ENCODE measurements around the gene SPDYE3.
"Not testable (repeated sequence)": the region's sequence is repeated elsewhere in the genome, so short reads cannot be mapped to it uniquely, and the experiment has no call there.

The SPDYE3 gene

GRCh38 chr7:100288258-100288657 lies 19.2 kb upstream of the SPDYE3 start:
- not testable (repeated sequence) for DNase-seq

GRCh38 chr7:100292162-100292561 lies 15.3 kb upstream of the SPDYE3 start:
- not testable (repeated sequence) for DNase-seq

GRCh38 chr7:100295269-100295668 lies 12.2 kb upstream of the SPDYE3 start:
- DNase-seq, result not testable (repeated sequence)

GRCh38 chr7:100297852-100298631 lies 9.5 kb upstream of the SPDYE3 start:
- DNase-seq, result not testable (repeated sequence)

GRCh38 chr7:100298632-100298895 lies 8.9 kb upstream of the SPDYE3 start:
- not testable (repeated sequence) for DNase-seq

- not testable (repeated sequence) for DNase-seq
These were observed 3.0 kb upstream of the SPDYE3 start for GRCh38 chr7:100304526-100304925.

- DNase-seq, result not testable (repeated sequence)
These were observed 10.8 kb downstream of the SPDYE3 start for GRCh38 chr7:100318329-100318728.

- not testable (repeated sequence) for DNase-seq
These were observed 14.1 kb downstream of the SPDYE3 start for GRCh38 chr7:100321648-100322047.

GRCh38 chr7:100324194-100324593 lies 16.7 kb downstream of the SPDYE3 start:
- not testable (repeated sequence) for DNase-seq

- not testable (repeated sequence) for DNase-seq
These were observed 18.2 kb downstream of the SPDYE3 start for GRCh38 chr7:100325671-100326070.

- not testable (repeated sequence) for DNase-seq
These were observed 19.4 kb downstream of the SPDYE3 start for GRCh38 chr7:100326914-100327313.

- peak; percentile 97 for DNase-seq
These were observed 28.3 kb downstream of the SPDYE3 start for GRCh38 chr7:100335566-100336466.

GRCh38 chr7:100338083-100338696 lies 30.7 kb downstream of the SPDYE3 start:
- not testable (repeated sequence) for DNase-seq

GRCh38 chr7:100341286-100341685 lies 33.8 kb downstream of the SPDYE3 start:
- DNase-seq, result not testable (repeated sequence)

- no peak for DNase-seq
These were observed 35.3 kb downstream of the SPDYE3 start for GRCh38 chr7:100342765-100343164.

- not testable (repeated sequence) for DNase-seq
These were observed 36.6 kb downstream of the SPDYE3 start for GRCh38 chr7:100344124-100344559.

GRCh38 chr7:100344560-100345287 lies 37.2 kb downstream of the SPDYE3 start:
- not testable (repeated sequence) for DNase-seq

GRCh38 chr7:100345288-100345672 lies 37.8 kb downstream of the SPDYE3 start:
- DNase-seq, result peak; percentile 44

- no peak for DNase-seq
These were observed 39.4 kb downstream of the SPDYE3 start for GRCh38 chr7:100346921-100347320.

- DNase-seq, result no peak
These were observed 41.3 kb downstream of the SPDYE3 start for GRCh38 chr7:100348805-100349204.

- no peak for DNase-seq
These were observed 42.3 kb downstream of the SPDYE3 start for GRCh38 chr7:100349757-100350156.

GRCh38 chr7:100351657-100352058 lies 44.2 kb downstream of the SPDYE3 start:
- no peak for DNase-seq

Data from NCI-H146 (cell line).